Left colon (tissue), 2 donors: ENCODE data around the gene LRRC75A. TPM values are rescaled to one million over a fixed set of nuclear protein-coding genes. Genes with fewer than 3 reads are reported as not detected.

Source experiments
- total RNA-seq, 2 donors: library from RNA; stranded (reverse); fragmentation: NEBNext Ultra II Directional; extraction: Animal tissue kit (Norgen Biotek cat#: 25700); gene quantifications; one replicate each; pipeline ENCODE4 v1.2.1, GENCODE V29; 2021
- donor health status: DM: no; HTN: no; CAD: no.
- donor health status: DM: yes; HTN: yes; CAD: no.

LRRC75A gene
- total RNA-seq, 2 donors from 2014 or later, result 62.3 to 75.3 TPM

Other genes with a start within 250 kb of the LRRC75A start
- 10 to 100 TPM; 44.5 to 62.3 TPM for gene CENPV, start 138.7 kb downstream of the LRRC75A start, total RNA-seq
- 1,000 to 10,000 TPM; 1,117 to 1,930 TPM for gene UBB, start 111.1 kb downstream of the LRRC75A start, total RNA-seq
- gene TRPV2, start 76.6 kb downstream of the LRRC75A start, total RNA-seq, result 1 to 10 TPM; 4.4 to 9.2 TPM
- gene ZNF287, start 77.0 kb upstream of the LRRC75A start, total RNA-seq, result 1 to 10 TPM; 3.1 to 3.8 TPM
- gene ZNF624, start 161.7 kb upstream of the LRRC75A start, total RNA-seq, result 1 to 10 TPM; 3.7 to 6.1 TPM
- gene CCDC144A, start 198.0 kb upstream of the LRRC75A start, total RNA-seq, result 1 to 10 TPM; 1.5 to 3.4 TPM